SK-N-SH treated with all-trans-retinoic acid at 6 μM for 48 hours (cell line): Measurements from ENCODE around the gene TNFAIP8.

Experiments
- BACH2 ChIP-seq: fragments of 250-450 bp; sonication (Bioruptor Pico); IDR thresholded peaks from 2 replicates; pipeline ENCODE4 v1.9.0; 2021; ENCODE audit warnings: mild to moderate bottlenecking, borderline replicate concordance
- RARB ChIP-seq: fragments of 250-450 bp; sonication (Bioruptor Pico); IDR thresholded peaks from 2 replicates; pipeline ENCODE4 v1.8.0; 2021; ENCODE audit warnings: mild to moderate bottlenecking, moderate library complexity
- TCF4 ChIP-seq: fragments of 250-450 bp; sonication (Bioruptor Pico); IDR thresholded peaks from 2 replicates; pipeline ENCODE4 v1.8.0; 2021; ENCODE audit warnings: mild to moderate bottlenecking, moderate library complexity, borderline replicate concordance
- ZC3H10 ChIP-seq: fragments of 250-450 bp; sonication (Bioruptor Pico); IDR thresholded peaks from 2 replicates; pipeline ENCODE4 v1.5.1; 2021; ENCODE audit warnings: mild to moderate bottlenecking, moderate library complexity
- ZFP30 ChIP-seq: fragments of 450-650 bp; formaldehyde crosslinking; IDR thresholded peaks from 2 replicates; pipeline ENCODE4 v1.5.0; 2022; ENCODE audit warnings: mild to moderate bottlenecking, moderate library complexity
- TF ChIP-seq, protein P1 (sequence below): fragments of 250-450 bp; sonication (Bioruptor Pico); IDR thresholded peaks from 2 replicates; pipeline ENCODE4 v1.5.1; 2020; ENCODE audit warnings: low read depth, mild to moderate bottlenecking, moderate library complexity
- TF ChIP-seq, protein P2 (sequence below): fragments of 250-450 bp; sonication (Bioruptor Pico); IDR thresholded peaks from 2 replicates; pipeline ENCODE4 v1.8.0; 2020; ENCODE audit warnings: mild to moderate bottlenecking, moderate library complexity, borderline replicate concordance

DNA sequence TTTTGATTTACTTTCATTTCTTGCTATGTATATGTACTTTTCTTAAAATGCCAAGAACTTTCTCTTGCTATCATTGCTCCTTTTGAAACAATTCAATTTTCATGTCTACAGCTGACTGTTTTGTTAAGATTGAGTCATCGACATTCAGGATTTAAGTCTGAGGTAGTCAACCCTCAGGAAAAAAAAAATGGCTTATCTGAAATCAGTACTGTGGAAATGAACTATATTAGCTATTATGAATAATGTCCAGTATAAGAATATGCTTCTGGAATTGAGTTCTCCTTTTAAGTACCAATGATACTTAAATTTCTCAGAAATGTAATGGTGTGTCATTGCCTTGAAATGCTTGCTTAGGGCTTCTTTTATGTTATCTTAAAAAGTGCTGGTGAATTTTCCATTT lies 37.9 kb downstream of the TNFAIP8 start:
- TF ChIP-seq ZC3H10 (CRISPR knock-in tag) (no peak), BACH2 (no peak), TCF4 (no peak), ZFP30 (CRISPR knock-in tag) (no peak), RARB (CRISPR knock-in tag) (no peak)
- TF ChIP-seq, protein P1, sequence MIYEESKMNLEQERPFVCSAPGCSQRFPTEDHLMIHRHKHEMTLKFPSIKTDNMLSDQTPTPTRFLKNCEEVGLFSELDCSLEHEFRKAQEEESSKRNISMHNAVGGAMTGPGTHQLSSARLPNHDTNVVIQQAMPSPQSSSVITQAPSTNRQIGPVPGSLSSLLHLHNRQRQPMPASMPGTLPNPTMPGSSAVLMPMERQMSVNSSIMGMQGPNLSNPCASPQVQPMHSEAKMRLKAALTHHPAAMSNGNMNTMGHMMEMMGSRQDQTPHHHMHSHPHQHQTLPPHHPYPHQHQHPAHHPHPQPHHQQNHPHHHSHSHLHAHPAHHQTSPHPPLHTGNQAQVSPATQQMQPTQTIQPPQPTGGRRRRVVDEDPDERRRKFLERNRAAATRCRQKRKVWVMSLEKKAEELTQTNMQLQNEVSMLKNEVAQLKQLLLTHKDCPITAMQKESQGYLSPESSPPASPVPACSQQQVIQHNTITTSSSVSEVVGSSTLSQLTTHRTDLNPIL (CRISPR knock-in tag), result no peak
- TF ChIP-seq, protein P2, sequence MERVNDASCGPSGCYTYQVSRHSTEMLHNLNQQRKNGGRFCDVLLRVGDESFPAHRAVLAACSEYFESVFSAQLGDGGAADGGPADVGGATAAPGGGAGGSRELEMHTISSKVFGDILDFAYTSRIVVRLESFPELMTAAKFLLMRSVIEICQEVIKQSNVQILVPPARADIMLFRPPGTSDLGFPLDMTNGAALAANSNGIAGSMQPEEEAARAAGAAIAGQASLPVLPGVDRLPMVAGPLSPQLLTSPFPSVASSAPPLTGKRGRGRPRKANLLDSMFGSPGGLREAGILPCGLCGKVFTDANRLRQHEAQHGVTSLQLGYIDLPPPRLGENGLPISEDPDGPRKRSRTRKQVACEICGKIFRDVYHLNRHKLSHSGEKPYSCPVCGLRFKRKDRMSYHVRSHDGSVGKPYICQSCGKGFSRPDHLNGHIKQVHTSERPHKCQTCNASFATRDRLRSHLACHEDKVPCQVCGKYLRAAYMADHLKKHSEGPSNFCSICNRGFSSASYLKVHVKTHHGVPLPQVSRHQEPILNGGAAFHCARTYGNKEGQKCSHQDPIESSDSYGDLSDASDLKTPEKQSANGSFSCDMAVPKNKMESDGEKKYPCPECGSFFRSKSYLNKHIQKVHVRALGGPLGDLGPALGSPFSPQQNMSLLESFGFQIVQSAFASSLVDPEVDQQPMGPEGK, result no peak
